Measurements from ENCODE around the gene THRAP3.
"Not testable (repeated sequence)": the region's sequence is repeated elsewhere in the genome, so short reads cannot be mapped to it uniquely, and the experiment has no call there.

Gene THRAP3

DNA sequence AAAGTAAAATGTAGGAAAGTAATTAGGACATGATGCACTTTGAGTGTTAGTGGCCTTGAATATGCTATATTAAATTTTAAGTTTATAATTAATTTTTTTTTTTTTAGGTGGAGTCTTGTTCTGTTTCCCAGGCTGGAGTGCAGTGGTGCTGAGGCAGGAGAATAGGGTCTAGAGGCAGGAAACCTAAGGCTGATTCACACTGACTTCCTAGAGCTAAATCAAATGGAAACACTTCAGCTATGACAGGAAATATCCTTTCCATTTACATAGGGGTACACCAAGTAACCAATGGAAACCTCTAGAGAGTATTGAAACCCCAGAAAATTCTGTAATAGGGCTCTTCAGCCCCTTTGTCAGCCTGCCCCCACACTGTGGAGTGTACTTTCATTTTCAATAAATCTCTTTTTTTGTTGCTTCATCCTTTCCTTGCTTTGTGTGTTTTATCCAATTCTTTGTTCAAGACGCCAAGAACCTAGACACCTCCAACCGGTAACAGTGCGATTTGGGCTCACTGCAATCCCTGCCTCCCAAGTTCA, 17.9 kb upstream of the THRAP3 start:
- DNase-seq = no peak

DNA sequence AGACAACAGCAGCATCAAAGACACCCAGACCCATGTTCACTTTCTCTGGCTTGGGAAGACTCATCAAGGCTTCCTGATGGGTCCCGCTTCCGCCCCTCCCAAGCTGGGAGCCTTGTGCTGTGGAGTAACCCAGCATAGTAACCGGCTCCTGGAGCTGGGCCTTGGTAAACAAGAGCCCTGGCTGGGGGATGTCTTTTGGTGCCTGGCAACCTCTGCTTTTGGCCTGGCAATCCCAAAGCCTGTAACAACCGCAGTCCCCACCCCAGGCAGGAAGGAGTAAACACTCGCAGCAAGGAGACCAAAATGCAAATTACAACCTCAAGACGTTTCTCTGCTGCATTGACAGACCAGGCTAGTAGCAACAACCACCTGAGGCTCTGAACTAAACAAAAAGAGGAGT, 16.9 kb upstream of the THRAP3 start:
- DNase-seq = no peak

DNA sequence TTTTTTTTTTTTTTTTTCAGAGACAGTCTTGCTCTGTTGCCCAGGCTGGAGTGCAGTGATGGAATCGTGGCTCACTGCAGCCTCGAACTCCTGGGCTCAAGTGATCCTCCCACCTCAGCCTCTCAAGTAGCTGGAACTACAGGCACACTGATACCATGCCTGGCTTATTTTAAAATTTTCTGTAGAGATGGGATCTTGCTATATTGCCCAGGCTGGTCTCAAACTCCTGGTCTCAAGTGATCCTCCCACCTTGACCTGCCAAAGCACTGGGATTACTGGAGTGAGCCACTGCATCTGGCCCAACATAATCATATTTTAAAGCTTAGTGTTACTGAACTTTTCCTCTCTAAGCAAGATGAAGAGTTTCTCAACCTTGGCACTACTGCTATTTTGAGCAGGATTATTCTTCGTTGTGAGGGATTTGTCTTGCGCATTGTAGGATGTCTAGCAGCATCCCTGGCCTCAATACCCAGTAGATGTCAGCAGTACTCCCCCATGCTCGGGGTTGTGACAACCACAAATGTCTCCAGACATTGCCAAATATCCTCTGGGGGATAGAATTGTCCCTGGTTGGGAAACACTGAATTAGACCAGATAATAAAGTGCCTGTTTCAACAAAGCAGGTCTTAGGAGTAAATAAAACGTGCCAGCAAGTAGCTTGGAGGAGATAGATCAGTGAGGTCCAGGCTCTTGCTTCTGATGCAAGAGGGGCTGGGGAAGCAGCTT, 15.1 kb upstream of the THRAP3 start:
- DNase-seq = no peak

DNA sequence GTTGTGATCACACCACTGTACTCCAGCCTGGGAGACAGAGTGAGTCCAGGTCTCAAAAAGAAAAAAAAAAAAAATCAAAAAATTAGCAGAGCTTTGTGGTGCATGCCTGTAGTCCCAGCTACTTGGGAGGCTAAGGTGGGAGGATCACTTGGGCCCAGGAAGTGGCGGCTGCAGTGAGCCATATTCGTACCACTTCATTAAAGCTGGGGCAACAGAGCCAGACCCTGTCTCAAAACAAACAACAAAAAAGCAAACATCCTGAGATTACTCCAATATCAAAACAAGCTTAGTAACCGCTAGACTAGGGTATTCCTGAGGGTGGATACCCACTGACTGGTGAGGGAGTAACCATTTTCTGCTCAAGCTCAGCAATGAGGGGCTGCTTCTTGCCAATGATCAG, 12.9 kb upstream of the THRAP3 start:
- no peak for DNase-seq

DNA sequence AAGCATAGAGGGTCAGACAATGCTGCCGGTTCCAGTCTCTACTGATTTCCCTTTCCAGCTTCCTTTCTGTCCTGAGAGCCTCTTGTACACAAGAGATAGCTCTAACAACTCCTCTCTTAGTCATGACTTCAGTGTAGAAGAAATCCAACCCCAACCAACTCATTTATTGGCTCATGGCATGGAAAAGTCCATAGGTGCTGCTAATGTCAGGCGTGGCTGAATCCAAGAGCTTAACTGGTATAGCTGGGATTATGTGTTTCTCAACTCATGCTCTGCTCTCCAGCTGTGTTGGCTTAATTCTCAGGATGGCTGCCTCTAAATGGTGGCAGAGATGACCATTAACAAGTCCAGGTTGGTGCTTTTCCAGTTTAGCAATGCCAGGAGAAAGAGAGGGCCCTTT, 12.4 kb upstream of the THRAP3 start:
- no peak for DNase-seq

DNA sequence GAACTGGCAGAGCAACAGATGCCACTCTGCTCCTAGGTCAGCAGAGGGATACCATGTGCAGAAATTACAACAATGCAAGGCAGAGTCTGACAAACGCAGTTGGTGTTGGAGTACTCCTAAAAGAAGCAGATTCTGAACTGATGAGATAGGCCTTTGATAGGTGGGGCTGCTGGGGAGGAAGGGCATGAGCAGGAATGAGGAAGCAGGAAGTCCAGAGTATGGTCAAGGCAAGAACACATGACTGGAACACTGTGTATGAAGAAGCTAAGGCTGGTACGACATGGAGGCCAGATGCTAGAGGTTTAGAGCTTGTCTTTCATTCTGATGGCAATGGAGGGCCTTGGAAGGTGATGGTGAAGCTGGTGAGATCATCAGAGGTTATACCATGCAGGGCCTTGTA, 11.5 kb upstream of the THRAP3 start:
- DNase-seq = no peak

DNA sequence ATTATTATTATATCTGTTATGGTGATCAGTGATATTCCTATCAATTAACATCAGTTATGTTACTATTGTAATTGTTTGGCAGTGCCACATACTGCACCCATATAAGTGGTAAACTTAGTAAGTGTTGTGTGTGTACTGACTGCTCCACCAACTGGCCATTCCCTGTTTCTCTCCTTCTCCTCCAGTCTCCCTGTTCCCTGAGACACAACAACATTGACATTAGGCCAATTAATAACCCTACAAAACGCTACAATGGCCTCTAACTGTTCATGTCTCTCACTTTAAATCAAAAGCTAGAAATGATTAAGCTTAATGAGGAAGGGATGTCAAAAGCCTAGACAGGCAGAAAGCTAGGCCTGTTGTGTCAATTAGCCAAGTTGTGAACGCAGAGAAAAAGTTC, 6.6 kb upstream of the THRAP3 start:
- DNase-seq = no peak

DNA sequence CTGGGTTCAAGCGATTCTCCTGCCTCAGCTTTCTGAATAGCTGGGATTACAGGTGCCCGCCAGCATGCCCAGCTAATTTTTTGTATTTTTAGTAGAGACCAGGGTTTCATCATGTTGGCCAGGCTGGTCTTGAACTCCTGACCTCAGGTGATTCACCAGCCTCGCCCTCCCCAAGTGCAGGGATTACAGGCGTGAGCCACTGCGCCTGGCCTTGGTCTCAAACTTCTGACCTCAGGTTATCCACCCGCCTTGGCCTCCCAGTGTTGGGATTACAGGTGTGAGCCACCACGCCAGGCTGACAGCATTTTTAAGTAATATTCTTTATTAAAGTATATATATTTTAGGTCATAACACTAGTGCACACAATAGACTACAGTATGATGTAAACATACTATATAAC, 2.3 kb upstream of the THRAP3 start:
- DNase-seq = not testable (repeated sequence)

DNA sequence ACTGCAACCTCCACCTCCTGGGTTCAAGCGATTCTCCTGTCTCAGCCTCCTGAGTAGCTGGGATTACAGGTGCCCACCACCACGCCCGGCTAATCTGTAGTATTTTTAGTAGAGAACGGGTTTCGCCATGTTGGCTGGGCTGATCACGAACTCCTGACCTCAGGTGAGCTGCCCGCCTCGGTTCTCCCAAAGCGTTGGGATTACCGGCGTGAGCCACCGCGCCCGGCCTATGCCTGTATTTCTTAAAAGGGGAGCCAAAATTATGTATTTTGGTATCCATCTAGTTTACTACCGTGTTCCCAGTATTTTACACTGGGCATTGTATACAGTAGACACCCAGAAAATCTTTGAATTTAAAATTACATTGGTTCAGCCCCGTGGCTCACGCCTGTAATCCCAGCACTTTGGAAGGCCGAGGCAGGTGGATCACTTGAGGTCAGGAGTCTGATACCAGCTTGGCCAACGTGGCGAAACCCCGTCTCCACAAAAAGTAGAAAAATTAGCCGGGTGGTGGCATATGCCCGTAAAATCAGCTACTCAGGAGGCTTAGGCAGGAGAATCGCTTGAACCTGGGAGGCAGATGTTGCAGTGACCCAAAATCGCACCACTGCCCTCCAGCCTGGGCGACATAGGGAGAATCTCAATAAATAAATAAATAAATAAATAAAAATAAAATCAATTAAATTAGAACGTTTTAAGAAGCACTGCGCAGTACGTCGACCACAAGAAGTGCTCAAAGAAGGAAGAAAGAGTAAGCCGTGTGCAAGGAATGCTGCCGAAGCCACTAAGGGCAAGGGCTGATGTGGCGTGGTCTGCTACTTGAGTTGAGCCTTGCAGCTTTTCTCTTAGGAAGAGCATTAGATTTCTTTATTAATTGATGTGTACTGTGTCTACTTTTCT, 1.5 kb upstream of the THRAP3 start:
- DNase-seq = no peak

DNA sequence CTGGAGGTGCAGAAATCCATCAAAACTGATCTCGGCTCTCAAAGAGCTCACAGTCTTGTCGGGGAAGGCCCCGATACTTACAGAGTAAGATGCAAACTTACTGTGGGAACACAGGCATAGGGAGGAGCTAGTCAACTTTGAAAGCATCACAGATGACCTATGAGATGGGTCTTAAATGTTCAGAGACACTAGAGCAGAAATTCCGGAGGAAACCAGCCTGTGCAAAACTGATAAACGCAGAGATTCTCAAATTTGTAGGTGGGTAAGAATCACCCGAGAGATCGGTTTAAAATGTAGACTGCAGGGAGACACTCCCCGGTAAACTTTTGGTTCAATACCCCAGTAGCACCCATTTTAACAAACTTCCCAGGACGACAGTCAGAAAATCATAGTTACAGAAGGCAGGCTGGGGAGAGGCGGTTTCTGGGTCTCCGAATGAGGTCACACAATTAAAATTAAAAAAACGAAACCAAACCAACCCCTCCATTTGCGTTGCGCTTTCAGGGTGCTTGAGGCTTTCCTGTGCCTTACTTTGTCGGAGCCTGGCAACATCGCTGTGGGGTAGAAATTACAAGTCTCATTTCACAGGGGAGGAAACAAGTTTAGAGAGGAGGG, 755 bp upstream of the THRAP3 start:
- DNase-seq = peak; percentile 23

DNA sequence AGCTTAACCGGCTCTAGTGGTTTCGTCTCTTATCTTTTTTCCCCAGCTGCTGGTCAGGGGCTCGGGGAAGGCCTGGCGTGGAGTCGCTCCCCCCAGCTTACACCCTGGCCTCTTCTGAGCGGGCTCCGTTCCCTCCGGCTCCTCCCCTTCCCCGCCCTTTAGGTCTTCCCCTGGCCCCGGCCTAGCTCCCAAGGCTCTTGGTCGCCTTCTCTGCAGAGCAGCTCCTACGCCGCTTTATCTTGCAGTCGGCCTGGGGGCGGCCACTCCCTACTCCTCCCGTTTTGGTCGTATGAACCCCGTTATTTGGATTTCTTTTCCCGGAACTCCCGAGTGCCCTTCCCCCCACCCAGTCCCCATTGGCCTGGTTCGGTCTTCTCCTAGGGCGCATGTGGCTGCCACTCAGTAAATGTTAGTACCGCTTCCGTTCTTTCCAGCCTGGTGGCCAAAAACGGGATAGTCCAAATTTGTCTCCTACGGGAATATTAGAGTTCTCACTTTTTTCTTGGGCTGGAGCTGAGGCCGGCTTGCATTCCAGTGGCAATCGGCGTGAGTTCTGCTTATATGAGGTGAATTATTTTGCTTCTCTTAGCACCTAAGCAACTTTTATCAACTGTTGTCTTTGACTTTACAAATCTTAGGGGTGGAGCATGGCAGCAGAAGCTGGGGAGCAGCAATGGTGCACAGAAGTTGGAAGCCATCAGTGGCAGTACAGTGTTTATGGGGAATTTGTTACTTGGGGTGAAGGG, 467 bp downstream of the THRAP3 start:
- DNase-seq = peak; percentile 93

DNA sequence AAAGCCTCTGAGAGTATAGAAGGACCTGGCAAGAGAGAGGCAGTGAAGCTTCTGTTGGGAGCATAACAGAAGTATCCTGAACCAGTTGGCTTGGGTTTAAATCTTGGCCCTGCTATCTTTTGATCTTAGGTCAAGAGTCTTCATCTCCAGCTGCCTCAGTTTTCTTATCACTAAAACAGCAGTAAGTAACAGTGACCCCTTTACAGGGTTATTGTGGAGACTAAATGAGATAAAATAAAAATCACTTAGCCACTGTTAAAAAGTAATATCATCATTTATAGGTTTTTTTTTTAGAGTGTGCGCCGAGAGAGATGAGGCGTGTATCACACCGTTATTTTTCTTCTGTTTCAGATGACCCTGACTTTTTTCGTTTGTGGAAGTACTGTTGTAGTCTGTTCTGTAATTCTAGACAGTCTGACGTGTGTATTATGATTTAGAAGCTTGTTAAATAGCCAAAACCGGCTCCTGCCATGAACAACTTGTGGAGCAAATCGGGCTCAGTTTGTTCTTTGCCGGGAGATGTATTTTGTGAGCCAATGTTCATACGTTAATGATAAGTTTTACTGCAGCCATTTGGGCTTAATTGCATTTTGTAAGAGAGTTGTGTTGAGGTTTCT, 1.1 kb downstream of the THRAP3 start:
- DNase-seq = no peak

DNA sequence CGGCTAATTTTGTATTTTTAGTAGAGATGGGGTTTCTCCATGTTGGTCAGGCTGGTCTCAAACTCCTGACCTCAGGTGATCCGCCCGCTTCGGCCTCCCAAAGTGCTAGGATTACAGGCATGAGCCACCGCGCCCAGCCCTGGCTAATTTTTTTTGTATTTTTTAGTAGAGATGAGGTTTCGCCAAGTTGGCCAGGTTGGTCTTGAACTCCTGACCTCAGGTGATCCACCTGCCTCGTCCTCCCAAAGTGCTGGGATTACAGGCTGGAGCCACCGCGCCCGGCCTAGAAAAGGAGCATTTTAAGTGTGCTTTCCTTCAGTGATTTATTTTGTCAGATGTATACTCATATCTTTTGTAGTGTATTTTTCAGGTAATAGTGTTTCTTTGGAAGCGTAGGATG, 6.0 kb downstream of the THRAP3 start:
- DNase-seq = not testable (repeated sequence)

DNA sequence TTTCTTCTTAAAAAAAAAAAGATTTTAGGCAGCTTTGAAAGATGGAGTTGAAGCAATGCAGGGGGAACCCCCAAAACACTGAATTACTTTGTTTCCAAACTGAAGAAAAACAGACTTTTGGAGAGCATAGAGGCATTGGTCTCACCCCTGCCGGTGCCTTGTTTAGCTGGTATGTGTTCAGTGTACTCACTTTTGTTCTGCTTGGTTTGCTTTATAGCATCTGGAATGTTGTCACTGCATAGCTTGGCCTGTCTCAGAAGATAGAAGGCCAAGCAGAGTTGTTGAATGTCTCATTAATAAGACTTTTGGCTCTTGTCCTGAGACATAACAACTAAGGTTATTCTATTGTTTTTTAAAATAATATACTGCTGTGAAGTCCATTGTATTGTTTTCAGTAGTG, 6.9 kb downstream of the THRAP3 start:
- DNase-seq = no peak

DNA sequence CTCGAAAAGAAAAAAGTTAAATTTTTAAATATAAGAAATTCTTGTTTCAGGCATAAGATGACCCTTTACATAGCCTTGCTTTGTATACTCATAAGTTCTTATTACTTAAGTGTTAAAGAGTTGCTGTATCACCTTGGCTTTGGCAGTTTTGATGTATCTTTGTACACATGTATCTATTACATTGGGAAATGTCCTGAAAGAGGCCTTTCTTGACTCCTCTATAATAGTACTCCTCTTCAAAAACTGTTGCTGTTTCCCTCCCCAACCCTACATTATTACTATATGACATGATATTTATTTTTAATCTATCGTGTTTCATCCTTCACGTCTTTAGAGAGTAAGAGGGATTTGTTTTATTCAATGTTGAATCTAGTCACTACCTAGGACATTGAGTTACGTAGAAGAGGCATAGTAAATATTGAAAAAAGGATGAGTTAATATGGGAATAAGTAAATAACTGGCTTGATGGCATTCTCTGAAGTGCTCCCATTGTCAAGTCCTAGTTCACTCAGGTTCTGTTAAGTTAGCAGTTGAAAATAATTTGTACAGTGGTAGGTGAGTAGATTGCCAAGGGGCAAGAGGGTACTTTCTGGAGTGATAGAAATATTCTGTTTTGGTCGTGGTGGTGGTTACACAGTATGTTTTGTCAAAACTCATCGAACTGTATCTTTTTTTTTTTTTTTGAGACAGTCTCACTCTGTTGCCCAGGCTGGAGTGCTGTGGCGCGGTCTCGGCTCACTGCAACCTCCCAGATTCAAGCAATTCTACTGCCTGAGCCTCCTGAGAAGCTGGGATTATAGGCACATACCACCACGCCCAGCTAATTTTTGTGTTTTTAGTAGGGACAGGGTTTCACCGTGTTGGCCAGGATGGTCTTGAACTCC, 8.2 kb downstream of the THRAP3 start:
- no peak for DNase-seq

DNA sequence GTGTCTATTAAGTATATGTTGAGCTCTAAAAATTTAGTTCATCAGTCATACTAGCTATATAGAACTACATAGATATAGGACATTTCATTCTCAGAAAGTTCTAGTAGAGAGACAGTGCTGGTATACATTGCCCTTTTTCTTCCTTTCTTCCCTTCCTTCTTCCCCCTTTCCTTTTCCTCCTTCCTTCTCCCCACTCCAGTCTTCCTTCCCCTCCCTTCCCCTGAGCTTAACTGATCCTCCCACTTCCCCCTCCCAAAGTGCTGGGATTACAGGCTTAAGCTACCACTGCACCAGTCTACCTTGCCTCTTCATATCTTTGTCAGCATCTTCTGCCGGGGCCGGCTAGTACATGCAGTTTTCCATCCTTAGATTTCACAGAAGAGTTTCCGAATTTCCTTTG, 12.1 kb downstream of the THRAP3 start:
- no peak for DNase-seq

DNA sequence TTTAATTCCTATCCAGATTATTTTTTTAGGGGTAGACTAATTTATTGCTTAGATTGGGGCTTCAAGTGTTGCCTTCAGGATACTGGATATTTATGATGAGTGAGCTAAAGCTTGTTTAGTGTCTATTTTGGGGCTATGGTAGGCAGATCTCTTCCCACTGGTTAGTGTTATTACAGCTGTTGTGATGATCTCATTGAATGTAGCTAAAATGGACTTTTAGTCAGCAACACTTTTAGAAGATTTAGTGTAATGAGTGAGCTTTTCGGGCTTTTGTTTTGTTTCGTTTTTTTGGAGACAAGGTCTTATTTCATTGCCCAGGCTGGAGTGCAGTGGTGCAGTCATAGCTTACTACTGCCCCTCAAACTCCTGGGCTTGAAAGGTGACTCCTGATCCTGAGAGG, 14.2 kb downstream of the THRAP3 start:
- no peak for DNase-seq

DNA sequence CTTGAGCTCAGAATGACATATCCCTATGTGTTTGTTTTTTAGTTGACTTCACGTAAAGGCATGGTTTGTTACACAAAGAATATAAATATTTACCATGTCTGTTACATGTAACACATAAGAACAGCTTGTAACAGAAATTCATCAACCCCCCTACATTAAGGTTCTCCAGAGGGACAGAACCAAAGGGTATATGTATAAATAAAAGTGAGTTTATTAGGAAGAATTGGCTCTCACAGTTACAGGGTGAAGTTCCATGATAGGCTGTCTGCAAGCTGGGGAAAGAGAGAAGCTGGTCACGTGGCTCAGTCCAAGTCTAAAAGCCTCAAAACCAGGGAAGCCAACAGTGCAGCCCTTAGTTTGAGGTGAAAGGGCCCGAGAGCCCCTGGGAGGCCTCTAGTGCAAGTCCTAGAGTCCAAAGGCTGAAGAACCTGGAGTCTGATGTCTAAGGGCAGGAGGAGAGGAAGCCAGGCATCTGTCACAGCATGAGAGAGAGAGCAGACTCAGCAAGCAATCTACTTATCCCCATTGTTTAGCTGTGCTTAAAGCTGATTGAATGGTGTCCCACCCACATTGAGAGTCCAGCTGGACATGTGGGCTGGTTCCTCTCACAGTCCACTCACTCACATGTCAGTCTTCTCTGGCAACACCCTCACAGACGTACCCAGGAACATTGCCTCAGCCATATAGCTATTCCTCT, 15.8 kb downstream of the THRAP3 start:
- DNase-seq = peak; percentile 39

DNA sequence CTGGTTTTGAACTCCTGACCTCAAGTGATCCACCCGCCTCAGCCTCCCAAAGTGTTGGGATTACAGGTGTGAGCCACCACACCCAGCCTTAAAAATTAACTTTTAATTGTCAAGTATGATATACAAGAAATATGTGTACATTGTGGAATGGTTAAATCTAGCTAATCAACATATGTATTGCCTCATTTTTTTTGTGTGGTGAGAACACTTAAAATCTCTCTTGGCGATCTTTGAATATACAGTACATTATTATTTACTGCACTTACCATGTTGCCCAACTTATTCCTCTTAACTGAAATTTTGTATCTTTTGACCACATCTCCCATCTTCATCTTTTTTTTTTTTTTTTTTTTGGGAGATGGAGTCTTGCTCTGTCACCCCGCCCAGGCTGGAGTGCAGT, 23.3 kb downstream of the THRAP3 start:
- no peak for DNase-seq

DNA sequence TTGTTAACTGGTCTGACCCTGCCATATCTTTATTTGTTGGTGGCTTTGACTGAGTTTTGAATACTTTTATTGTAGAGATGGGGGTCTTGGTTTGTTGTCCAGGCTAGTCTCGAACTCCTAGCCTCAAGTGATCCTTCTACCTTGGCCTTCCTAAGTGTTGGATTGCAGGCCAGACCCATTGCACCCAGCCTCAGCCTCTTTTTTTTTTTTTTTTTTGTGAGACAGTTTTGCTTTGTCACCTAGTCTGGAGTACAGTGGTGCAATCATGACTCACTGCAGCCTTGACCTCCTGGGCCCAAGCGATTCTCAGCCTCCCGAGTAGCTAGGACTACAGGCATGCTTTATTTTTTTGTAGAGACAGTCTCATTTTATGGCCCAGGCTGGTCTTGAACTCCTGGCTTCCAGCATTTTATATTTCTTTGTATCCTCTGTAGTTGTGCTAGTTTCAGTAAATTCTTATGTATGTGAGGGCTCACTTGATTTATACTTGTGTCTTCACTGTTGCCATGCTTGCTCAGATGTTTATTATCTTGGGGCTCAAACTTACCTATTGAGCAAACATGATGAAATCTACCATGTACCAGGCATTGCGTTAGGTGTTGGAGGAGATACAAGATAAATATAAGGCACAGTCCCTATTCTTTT, 24.1 kb downstream of the THRAP3 start:
- DNase-seq = no peak

Measured in NCI-H774 (cell line).